ENCODE data around the gene KISS1. TPM values are rescaled to one million over a fixed set of nuclear protein-coding genes. Genes with fewer than 3 reads are reported as not detected.

The KISS1 gene
- total RNA-seq, 1 experiment from 2014 or later, result 1.3 TPM

DNA sequence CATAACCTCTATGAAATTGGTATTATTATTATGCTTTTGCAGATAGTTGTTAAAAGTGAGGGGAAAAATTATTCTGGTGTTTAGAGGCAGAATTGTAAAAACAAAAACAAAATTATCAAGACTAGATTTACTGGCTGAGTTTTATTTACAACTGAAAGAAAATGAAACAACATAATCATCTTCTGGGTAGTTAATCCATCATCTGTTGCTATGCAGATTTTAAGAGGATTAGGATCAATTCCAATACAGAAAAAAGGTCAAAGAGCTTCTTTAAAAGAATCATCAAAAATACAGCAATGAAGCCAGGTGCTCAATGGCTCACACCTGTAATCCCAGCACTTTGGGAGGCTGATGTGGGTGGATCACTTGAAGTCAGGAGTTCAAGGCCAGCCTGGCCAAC, 9.2 kb upstream of the KISS1 start:
- ATAC-seq, result no peak
- CTCF ChIA-PET, result interaction anchor here (0.9 to 3.3 kb wide), 6 partner anchors 8 to 193 kb away, joined by 3 to 53 read pairs (median 6); partner anchors contain the start of gene GOLT1A

More for the DNA sequence above, 9.2 kb upstream of the KISS1 start:
- TF ChIP-seq EGR1 (IDR thresholded peaks at IDR 0.05; ENCODE audit: low read depth), result no peak
- TF ChIP-seq ZNF274 (IDR thresholded peaks at IDR 0.05; ENCODE audit: low read depth, low read length), result no peak
- no peak for TF ChIP-seq SP1 (IDR thresholded peaks at IDR 0.05; ENCODE audit: low read depth)
- TF ChIP-seq, protein P1, sequence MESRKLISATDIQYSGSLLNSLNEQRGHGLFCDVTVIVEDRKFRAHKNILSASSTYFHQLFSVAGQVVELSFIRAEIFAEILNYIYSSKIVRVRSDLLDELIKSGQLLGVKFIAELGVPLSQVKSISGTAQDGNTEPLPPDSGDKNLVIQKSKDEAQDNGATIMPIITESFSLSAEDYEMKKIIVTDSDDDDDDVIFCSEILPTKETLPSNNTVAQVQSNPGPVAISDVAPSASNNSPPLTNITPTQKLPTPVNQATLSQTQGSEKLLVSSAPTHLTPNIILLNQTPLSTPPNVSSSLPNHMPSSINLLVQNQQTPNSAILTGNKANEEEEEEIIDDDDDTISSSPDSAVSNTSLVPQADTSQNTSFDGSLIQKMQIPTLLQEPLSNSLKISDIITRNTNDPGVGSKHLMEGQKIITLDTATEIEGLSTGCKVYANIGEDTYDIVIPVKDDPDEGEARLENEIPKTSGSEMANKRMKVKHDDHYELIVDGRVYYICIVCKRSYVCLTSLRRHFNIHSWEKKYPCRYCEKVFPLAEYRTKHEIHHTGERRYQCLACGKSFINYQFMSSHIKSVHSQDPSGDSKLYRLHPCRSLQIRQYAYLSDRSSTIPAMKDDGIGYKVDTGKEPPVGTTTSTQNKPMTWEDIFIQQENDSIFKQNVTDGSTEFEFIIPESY (IDR thresholded peaks at IDR 0.05; ENCODE audit: extremely low read depth, insufficient replicate concordance, low read length), result no peak
- TF ChIP-seq MAX (IDR thresholded peaks at IDR 0.05), result no peak
- no peak for TF ChIP-seq ELF1 (IDR thresholded peaks at IDR 0.05; ENCODE audit: borderline replicate concordance, low read depth)
- TF ChIP-seq SIN3A (IDR thresholded peaks at IDR 0.05; ENCODE audit: low read depth), result no peak
- TF ChIP-seq EZH2 (IDR thresholded peaks at IDR 0.05), result no peak
- TF ChIP-seq RAD21 (IDR thresholded peaks at IDR 0.05; ENCODE audit: low read depth), result no peak
- TF ChIP-seq EZH2phosphoT487 (IDR thresholded peaks at IDR 0.05; ENCODE audit: borderline replicate concordance), result no peak
- no peak for TF ChIP-seq TCF7L2 (IDR thresholded peaks at IDR 0.05; ENCODE audit: borderline replicate concordance, extremely low read depth, insufficient read depth, insufficient read length)
- TF ChIP-seq ZFX (IDR thresholded peaks at IDR 0.05), result no peak
- no peak for TF ChIP-seq ATF3 (IDR thresholded peaks at IDR 0.05)
- no peak for TF ChIP-seq YY1 (IDR thresholded peaks at IDR 0.05; ENCODE audit: extremely low read depth, insufficient replicate concordance, low read depth, low read length)
- TF ChIP-seq CEBPB (IDR thresholded peaks at IDR 0.05; ENCODE audit: low read depth), result no peak
- no peaks in the 10 kb centered on the region for H3K9me3 ChIP-seq (ENCODE audit: control insufficient read depth in 1 of 2, insufficient read depth in 1 of 2, low read depth in 1 of 2, low read length in 2 of 2)
- intact Hi-C loops (cut with micrococcal nuclease), result no loop called here
- RAD21 ChIA-PET (ENCODE audit: low non-redundant PET in 1 of 2, low total read pairs in 2 of 2, uncharacterized antibody in 2 of 2, unreplicated experiment in 2 of 2), result interaction anchor here (1.6 to 3.3 kb wide), 2 partner anchors 42 to 43 kb away, joined by 5 to 17 read pairs; no protein-coding TSS in a partner anchor
- H3K4me2 ChIP-seq (ENCODE audit: low read length), result no peak overlapping the region
- H3K36me3 ChIP-seq (ENCODE audit: control insufficient read depth in 1 of 2, insufficient read depth in 2 of 2, low read length in 2 of 2), result no peaks in the 10 kb centered on the region
- POLR2A ChIA-PET, result no interaction called here
- H2AFZ ChIP-seq (ENCODE audit: low read depth, low read length, poor library complexity, severe bottlenecking), result no peak overlapping the region
- no TSS peak for BruUV-seq (replicated peaks)
- H3K4me1 ChIP-seq (ENCODE audit: control insufficient read depth in 1 of 2, insufficient read depth in 2 of 2, low read length in 2 of 2), result peaks cover 8 to 27% of the 10 kb centered on the region in 2 experiments
- H3K79me2 ChIP-seq (ENCODE audit: insufficient read depth, low read length), result 0 out of 2 replicates have a peak, but pooled peaks cover 4% of the 10 kb centered on the region
- DNase-seq (ENCODE audit: low read depth, low spot score), result no peak
- no peak overlapping the region for H3K9ac ChIP-seq (ENCODE audit: low read length)
- H3K9me2 ChIP-seq (ENCODE audit: insufficient read depth), result no peaks in the 10 kb centered on the region
- no peak overlapping the region for H3K4me3 ChIP-seq (replicated peaks in 1 of 2; ENCODE audit: low read depth in 1 of 2, low read length in 2 of 2)
- H4K20me1 ChIP-seq (ENCODE audit: insufficient read depth), result no peaks in the 10 kb centered on the region
- no peak overlapping the region for H3K27ac ChIP-seq (ENCODE audit: low read depth, low read length)
- no peaks in the 10 kb centered on the region for H3K27me3 ChIP-seq (ENCODE audit: insufficient read depth, low read length)
